Smooth muscle cell of the brain vasculature (primary cell): ENCODE measurements around the gene NIPAL4.
"Not testable (repeated sequence)": the region's sequence is repeated elsewhere in the genome, so short reads cannot be mapped to it uniquely, and the experiment has no call there.

ENCODE experiments used
- DNase-seq: peaks from one replicate; pipeline ENCODE4 v3.0.0-alpha.2; 2012; ENCODE audit warnings: low read depth, low spot score

Gene NIPAL4

GRCh38 chr5:157459715-157460599 is at the start of gene NIPAL4:
Gene NIPAL4 (plus strand): TSS chr5:157460213. CDS start chr5:157460321, 108 bp downstream.
- DNase-seq: no peak

GRCh38 chr5:157415838-157416237 is 44.2 kb upstream of the NIPAL4 start:
- DNase-seq: no peak

- not testable (repeated sequence) for DNase-seq
These were observed 40.5 kb upstream of the NIPAL4 start for GRCh38 chr5:157419521-157419920.

- DNase-seq: not testable (repeated sequence)
These were observed 30.1 kb upstream of the NIPAL4 start for GRCh38 chr5:157429920-157430319.

- peak; percentile 39 for DNase-seq
These were observed 28.3 kb upstream of the NIPAL4 start for GRCh38 chr5:157431544-157432200.

- DNase-seq: no peak
These were observed 25.9 kb upstream of the NIPAL4 start for GRCh38 chr5:157434096-157434495.

GRCh38 chr5:157443041-157443549 is 16.9 kb upstream of the NIPAL4 start:
- DNase-seq: no peak

- no peak for DNase-seq
These were observed 15.8 kb upstream of the NIPAL4 start for GRCh38 chr5:157444224-157444623.

GRCh38 chr5:157445745-157446411 is 14.1 kb upstream of the NIPAL4 start:
- DNase-seq: no peak

GRCh38 chr5:157446412-157446935 is 13.5 kb upstream of the NIPAL4 start:
- no peak for DNase-seq

- DNase-seq: no peak
These were observed 12.8 kb upstream of the NIPAL4 start for GRCh38 chr5:157447201-157447637.

- no peak for DNase-seq
These were observed 10.8 kb upstream of the NIPAL4 start for GRCh38 chr5:157449011-157449723.

- no peak for DNase-seq
These were observed 10.0 kb upstream of the NIPAL4 start for GRCh38 chr5:157450024-157450423.

- no peak for DNase-seq
These were observed 8.2 kb upstream of the NIPAL4 start for GRCh38 chr5:157451806-157452205.

- DNase-seq: no peak
These were observed 5.7 kb upstream of the NIPAL4 start for GRCh38 chr5:157454273-157454672.

GRCh38 chr5:157455057-157455456 is 5.0 kb upstream of the NIPAL4 start:
- no peak for DNase-seq

- DNase-seq: no peak
These were observed 3.7 kb upstream of the NIPAL4 start for GRCh38 chr5:157456301-157456700.

GRCh38 chr5:157457391-157457790 is 2.6 kb upstream of the NIPAL4 start:
- no peak for DNase-seq

- no peak for DNase-seq
These were observed 1.2 kb upstream of the NIPAL4 start for GRCh38 chr5:157458835-157459234.

GRCh38 chr5:157460921-157461792 is 1.1 kb downstream of the NIPAL4 start:
- DNase-seq: no peak
